H1 (cell line): ENCODE data around the gene NCOA5. TPM values are rescaled to one million over a fixed set of nuclear protein-coding genes. Genes with fewer than 3 reads are reported as not detected.

Source experiments
- CTCF ChIA-PET: fragments of 300-600 bp; sonication (Branson Sonifier 250); formaldehyde crosslinking; loops from one replicate; lab custom pipeline; 2021; ENCODE audit not compliant: partially characterized antibody; lab: Charles Lee
- POLR2A ChIA-PET: fragments of 300-600 bp; sonication (Branson Sonifier 250); formaldehyde crosslinking; loops from one replicate; lab custom pipeline; 2021; ENCODE audit warnings: inconsistent platforms; ENCODE audit not compliant: partially characterized antibody; lab: Charles Lee
- DNase-seq, 2 experiments: peaks; one replicate each; pipeline versions ENCODE4 v3.0.0 to v3.0.0-alpha.2; 2010 to 2022; ENCODE audit warnings: low spot score in 2 of 2, low read depth in 1 of 2, mixed read lengths in 1 of 2
- FAIRE-seq: peaks from 2 replicates; lab custom pipeline; 2011; peaks lifted over from hg19 to GRCh38; lab: Jason Lieb, UNC
- H2AFZ ChIP-seq: 2 replicates; pipeline ENCODE4 v1.8.1; 2012; ENCODE audit warnings: low read length, inconsistent platforms
- H2AK5ac ChIP-seq: 2 replicates; pipeline ENCODE4 v1.6.1; 2013; ENCODE audit warnings: low read depth, low read length
- H2BK120ac ChIP-seq: replicated peaks from 2 replicates; pipeline ENCODE3; 2013; ENCODE audit warnings: low read depth, low read length, inconsistent platforms
- H2BK12ac ChIP-seq: 2 replicates; pipeline ENCODE4 v1.6.1; 2013; ENCODE audit warnings: low read depth, low read length
- H2BK15ac ChIP-seq: 2 replicates; pipeline ENCODE4 v1.6.1; 2013; ENCODE audit warnings: low read length
- H2BK20ac ChIP-seq: 2 replicates; pipeline ENCODE4 v1.6.1; 2013; ENCODE audit warnings: low read length
- H2BK5ac ChIP-seq: 2 replicates; pipeline ENCODE4 v1.6.1; 2013; ENCODE audit warnings: low read depth, low read length
- H3K14ac ChIP-seq: 2 replicates; pipeline ENCODE4 v1.6.1; 2013; ENCODE audit warnings: inconsistent platforms; ENCODE audit not compliant: insufficient read length
- H3K18ac ChIP-seq: 2 replicates; pipeline ENCODE4 v1.6.1; 2013; ENCODE audit warnings: low read length; ENCODE audit errors: extremely low read depth
- H3K23ac ChIP-seq: 2 replicates; pipeline ENCODE4 v1.6.1; 2013; ENCODE audit warnings: inconsistent platforms; ENCODE audit not compliant: insufficient read length
- H3K23me2 ChIP-seq: 2 replicates; pipeline ENCODE4 v1.6.1; 2013; ENCODE audit warnings: low read depth, low read length
- H3K27ac ChIP-seq: 2 replicates; pipeline ENCODE4 v1.6.1; 2011; ENCODE audit warnings: low read depth, low read length, inconsistent platforms
- H3K27me3 ChIP-seq, 4 experiments: replicated peaks in 1 of 4; 1 replicate in 1 of 4; 2 replicates in 3 of 4; pipeline versions ENCODE4 v1.6.1 to v1.8.1; 2011 to 2013; ENCODE audit warnings: low read length in 3 of 4, mild to moderate bottlenecking in 3 of 4, inconsistent platforms in 2 of 4, mixed read lengths in 2 of 4, moderate library complexity in 1 of 4; ENCODE audit not compliant: control insufficient read depth in 3 of 4, insufficient read depth in 3 of 4; ENCODE audit errors: extremely low read depth in 1 of 4
- H3K36me3 ChIP-seq, 4 experiments: 2 replicates each; pipeline versions ENCODE4 v1.6.1 to v1.8.1; 2011 to 2013; ENCODE audit warnings: mild to moderate bottlenecking in 4 of 4, low read length in 3 of 4, moderate library complexity in 2 of 4, control low read depth in 1 of 4, inconsistent platforms in 1 of 4; ENCODE audit not compliant: insufficient read depth in 4 of 4, control insufficient read depth in 2 of 4
- H3K4ac ChIP-seq: replicated peaks from 2 replicates; pipeline ENCODE3; 2013; ENCODE audit warnings: low read length, low read depth, mixed read lengths, inconsistent platforms; ENCODE audit not compliant: insufficient read length
- H3K4me1 ChIP-seq, 4 experiments: replicated peaks in 1 of 4; 1 replicate in 1 of 4; 2 replicates in 3 of 4; pipeline versions ENCODE4 v1.6.1 to v1.8.1; 2011 to 2013; ENCODE audit warnings: low read length in 3 of 4, inconsistent platforms in 2 of 4, mixed read lengths in 1 of 4; ENCODE audit not compliant: insufficient read depth in 4 of 4, control insufficient read depth in 3 of 4
- H3K4me2 ChIP-seq, 2 experiments: 2 replicates each; pipeline versions ENCODE4 v1.6.1 to v1.8.1; 2011 to 2013; ENCODE audit warnings: low read depth in 2 of 2, low read length in 2 of 2, control low read depth in 1 of 2, inconsistent platforms in 1 of 2, mild to moderate bottlenecking in 1 of 2; ENCODE audit not compliant: insufficient read depth in 1 of 2
- H3K4me3 ChIP-seq, 4 experiments: fragments of 200-600, 300-600 bp in 1 of 4; sonication (generic), shearing (Covaris generic), sonication (Bioruptor Twin) in 1 of 4; 2 replicates each; pipeline versions ENCODE4 v1.5.1 to v1.8.1; 2011 to 2016; ENCODE audit warnings: low read length in 4 of 4, low read depth in 3 of 4, control low read depth in 2 of 4, inconsistent platforms in 2 of 4, mild to moderate bottlenecking in 2 of 4, mixed read lengths in 1 of 4, moderate library complexity in 1 of 4; ENCODE audit not compliant: insufficient read depth in 2 of 4; ENCODE audit errors: extremely low read depth in 1 of 4
- H3K56ac ChIP-seq: replicated peaks from 2 replicates; pipeline ENCODE3; 2013; ENCODE audit warnings: low read depth, mild to moderate bottlenecking, mixed read lengths, low read length, inconsistent platforms; ENCODE audit not compliant: insufficient read length
- H3K79me1 ChIP-seq: 2 replicates; pipeline ENCODE4 v1.6.1; 2013; ENCODE audit warnings: low read depth, low read length, control low read depth
- H3K79me2 ChIP-seq, 2 experiments: 2 replicates each; pipeline versions ENCODE4 v1.6.1 to v1.8.1; 2012 to 2013; ENCODE audit warnings: low read length in 2 of 2, mild to moderate bottlenecking in 2 of 2, inconsistent platforms in 1 of 2; ENCODE audit not compliant: insufficient read depth in 2 of 2, control insufficient read depth in 1 of 2
- H3K9ac ChIP-seq, 4 experiments: replicated peaks in 1 of 4; 1 replicate in 1 of 4; 2 replicates in 3 of 4; pipeline versions ENCODE4 v1.6.1 to v1.8.1; 2011 to 2013; ENCODE audit warnings: low read depth in 3 of 4, low read length in 3 of 4, control low read depth in 2 of 4, mild to moderate bottlenecking in 2 of 4, moderate library complexity in 2 of 4, inconsistent platforms in 1 of 4; ENCODE audit errors: extremely low read depth in 1 of 4
- H3K9me3 ChIP-seq, 2 experiments: 2 replicates each; pipeline versions ENCODE4 v1.6.1 to v1.8.1; 2012 to 2013; ENCODE audit warnings: mild to moderate bottlenecking in 2 of 2, moderate library complexity in 2 of 2, control low read depth in 1 of 2, inconsistent platforms in 1 of 2, low read depth in 1 of 2, low read length in 1 of 2, mixed read lengths in 1 of 2; ENCODE audit not compliant: insufficient read depth in 2 of 2
- H4K20me1 ChIP-seq, 2 experiments: replicated peaks in 1 of 2; 2 replicates each; pipeline versions ENCODE3 to v1.8.1; 2011 to 2013; ENCODE audit warnings: inconsistent platforms in 2 of 2, low read length in 2 of 2, mild to moderate bottlenecking in 1 of 2; ENCODE audit not compliant: insufficient read depth in 2 of 2, control insufficient read depth in 1 of 2
- H4K5ac ChIP-seq: 2 replicates; pipeline ENCODE4 v1.6.1; 2013; ENCODE audit warnings: low read length, low read depth, mixed read lengths, inconsistent platforms; ENCODE audit not compliant: insufficient read length
- H4K8ac ChIP-seq: 2 replicates; pipeline ENCODE4 v1.8.0; 2013; ENCODE audit warnings: mild to moderate bottlenecking, moderate library complexity, low read length, inconsistent platforms; ENCODE audit not compliant: insufficient read depth; ENCODE audit errors: extremely low read depth
- H4K91ac ChIP-seq: replicated peaks from 2 replicates; pipeline ENCODE3; 2013; ENCODE audit warnings: low read length, mixed read lengths, inconsistent platforms; ENCODE audit not compliant: insufficient read length
- BACH1 ChIP-seq: IDR thresholded peaks from 2 replicates; pipeline ENCODE4 v1.6.1; 2012; ENCODE audit warnings: low read length, improper control_type of control experiment
- FOSL1 ChIP-seq: IDR thresholded peaks from 2 replicates; pipeline ENCODE4 v1.6.1; 2011; ENCODE audit warnings: mild to moderate bottlenecking, low read depth, low read length, moderate library complexity; ENCODE audit not compliant: insufficient read depth
- MAX ChIP-seq: IDR thresholded peaks from 2 replicates; pipeline ENCODE4 v1.6.1; 2012; ENCODE audit warnings: inconsistent platforms
- POLR2AphosphoS5 ChIP-seq: IDR thresholded peaks from 2 replicates; pipeline ENCODE4 v1.6.1; 2011; ENCODE audit warnings: low read depth, low read length
- RAD21 ChIP-seq, 2 experiments: IDR thresholded peaks in 1 of 2; conservative IDR thresholded peaks in 1 of 2; 2 replicates each; pipeline ENCODE4 v1.6.1; 2011; ENCODE audit warnings: low read depth in 2 of 2, low read length in 2 of 2, improper control_type of control experiment in 1 of 2, inconsistent platforms in 1 of 2, mild to moderate bottlenecking in 1 of 2, moderate library complexity in 1 of 2
- RBBP5 ChIP-seq: IDR thresholded peaks from 2 replicates; pipeline ENCODE4 v1.7.1; 2012; ENCODE audit warnings: low read depth, mild to moderate bottlenecking, inconsistent platforms, low read length, moderate library complexity, borderline replicate concordance
- RFX5 ChIP-seq: IDR thresholded peaks from 2 replicates; pipeline ENCODE4 v1.6.1; 2011; ENCODE audit warnings: low read depth, low read length, improper control_type of control experiment, borderline replicate concordance
- RXRA ChIP-seq: IDR thresholded peaks from 2 replicates; pipeline ENCODE4 v1.6.1; 2011; ENCODE audit warnings: low read depth, mild to moderate bottlenecking, low read length, moderate library complexity; ENCODE audit not compliant: insufficient read depth
- SAP30 ChIP-seq: fragments of 300-600 bp; sonication (generic); IDR thresholded peaks from 2 replicates; pipeline ENCODE4 v1.7.1; 2012; ENCODE audit warnings: low read length, moderate library complexity, mild to moderate bottlenecking, inconsistent platforms; ENCODE audit not compliant: insufficient read depth, insufficient replicate concordance
- SIRT6 ChIP-seq: IDR thresholded peaks from one replicate; pipeline ENCODE4 v1.7.1; 2012; ENCODE audit warnings: low read length, inconsistent platforms
- SP1 ChIP-seq: IDR thresholded peaks from 2 replicates; pipeline ENCODE4 v1.6.1; 2011; ENCODE audit warnings: low read depth, low read length
- SP2 ChIP-seq: IDR thresholded peaks from 2 replicates; pipeline ENCODE4 v1.6.1; 2012; ENCODE audit warnings: mild to moderate bottlenecking, low read length, inconsistent platforms
- SP4 ChIP-seq: IDR thresholded peaks from 2 replicates; pipeline ENCODE4 v1.6.1; 2012; ENCODE audit warnings: low read length, inconsistent platforms
- ZNF274 ChIP-seq: IDR thresholded peaks from 2 replicates; pipeline ENCODE4 v1.7.0; 2012; ENCODE audit warnings: low read length, borderline replicate concordance; ENCODE audit errors: extremely low read depth
- WGBS, 2 experiments: shearing (Covaris generic) in 1 of 2; methylation state at CpG; one replicate each; pipeline versions ENCODE4 v1.1.6 to v1.1.7; 2013 to 2015; ENCODE audit warnings: low lambda C conversion rate in 2 of 2, mixed read lengths in 2 of 2, inconsistent platforms in 1 of 2, low coverage in 1 of 2, missing lambda C conversion rate in 1 of 2; ENCODE audit not compliant: insufficient replicate concordance in 2 of 2, insufficient coverage in 1 of 2, insufficient read length in 1 of 2; ENCODE audit errors: extremely low coverage in 1 of 2, missing lambda C conversion rate in 1 of 2; 5-methylcytosine and 5-hydroxymethylcytosine counted together
- polyA plus RNA-seq, 7 experiments: library from polyadenylated mRNA; depleted of rRNA in 3 of 7; stranded (reverse) in 5 of 7; unstranded in 2 of 7; fragments of >200 nt in 5 of 7; fragments of 200-250 nt in 2 of 7; gene quantifications; 1 replicate in 5 of 7; 2 replicates in 1 of 7; 4 replicates in 1 of 7; pipeline versions ENCODE4 v1.2.1 to v1.2.3, GENCODE V29; 2011 to 2013; ENCODE audit warnings: missing spikeins in 2 of 7, mixed read lengths in 2 of 7
- total RNA-seq: library from RNA; stranded (reverse); fragmentation: NEBNext Ultra II Directional; extraction: Animal tissue kit (Norgen Biotek cat#: 25700); gene quantifications from 2 replicates; pipeline ENCODE4 v1.2.1, GENCODE V29; 2021

Gene NCOA5
- total and polyA plus RNA-seq, 2 of the 8 experiments (the other 6 are each of a cell fraction or from before 2014, with no cell fraction given), result 20.4 to 29.0 TPM

DNA sequence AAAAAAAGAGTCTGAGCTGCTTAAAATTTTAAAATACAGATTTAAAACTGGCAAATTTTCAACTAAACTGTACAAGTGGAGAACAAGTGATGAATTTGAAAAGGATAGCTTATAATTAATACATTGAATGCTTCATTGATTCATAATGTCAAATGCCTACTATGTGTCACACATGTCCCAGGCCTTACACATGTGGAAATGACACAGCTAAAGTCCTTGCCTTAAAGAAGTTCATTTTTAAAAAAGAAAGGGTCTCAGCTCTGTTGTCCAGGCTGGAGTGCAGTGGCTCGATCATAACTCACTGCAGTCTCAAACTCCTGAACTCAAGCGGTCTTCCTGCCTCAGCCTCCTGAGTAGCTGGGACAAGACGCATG is 5.0 kb downstream of the NCOA5 start:
- ChIA-PET POLR2A (interaction anchor here (0.6 to 3.0 kb wide), 5 partner anchors 11 to 1596 kb away, joined by 3 to 8 read pairs (median 3); no protein-coding TSS in a partner anchor), CTCF (interaction anchor here (0.5 to 1.2 kb wide), 6 partner anchors 10 to 88 kb away, joined by 3 to 5 read pairs (median 3); no protein-coding TSS in a partner anchor)
- no peak overlapping the region for H4K8ac ChIP-seq
- no peak overlapping the region for H3K56ac ChIP-seq
- no peak overlapping the region for H3K23ac ChIP-seq
- H2AFZ ChIP-seq, result no peak overlapping the region
- H2BK15ac ChIP-seq, result no peak overlapping the region
- 100% methylated on average over 3 of the region's 3 CpGs; no CpG with 5 or more reads in 1 of the 2 experiments for WGBS, 2 experiments
- H3K9ac ChIP-seq, result no peak overlapping the region
- peaks cover 17 to 93% of the 10 kb centered on the region in 2 experiments for H3K79me2 ChIP-seq
- no peak overlapping the region for H3K27ac ChIP-seq
- no peak overlapping the region for H2AK5ac ChIP-seq
- peaks cover 5% of the 10 kb centered on the region; the same call in 1 of the 2 replicates for H3K79me1 ChIP-seq
- H3K4me1 ChIP-seq, result peaks cover 0 to 6% (median 2%) of the 10 kb centered on the region in 4 experiments; a peak in 4 of 7 replicates
- H3K36me3 ChIP-seq, result no peaks in the 10 kb centered on the region
- H3K9me3 ChIP-seq, result no peaks in the 10 kb centered on the region
- no peak overlapping the region for H4K5ac ChIP-seq
- peaks cover 13 to 16% of the 10 kb centered on the region in 2 experiments for H4K20me1 ChIP-seq
- no peak overlapping the region for H2BK12ac ChIP-seq
- H3K23me2 ChIP-seq, result no peaks in the 10 kb centered on the region; the same call in 1 of the 2 replicates
- H3K4ac ChIP-seq, result no peak overlapping the region
- no peak overlapping the region for H3K4me2 ChIP-seq
- H3K18ac ChIP-seq, result no peak overlapping the region
- DNase-seq, result no peak
- H4K91ac ChIP-seq, result no peak overlapping the region
- no peaks in the 10 kb centered on the region for H3K27me3 ChIP-seq
- H2BK5ac ChIP-seq, result no peak overlapping the region
- no peak for FAIRE-seq
- no peak overlapping the region for H3K14ac ChIP-seq
- H2BK20ac ChIP-seq, result no peak overlapping the region; the same call in 1 of the 2 replicates
- no peak overlapping the region for H3K4me3 ChIP-seq
- H2BK120ac ChIP-seq, result no peak overlapping the region
- TF ChIP-seq BACH1 (no peak), POLR2AphosphoS5 (no peak), RXRA (no peak), RAD21 (IDR thresholded peaks at IDR 0.05 in 1 of 2, conservative IDR thresholded peaks at IDR 0.05 in 1 of 2; ENCODE audit: low read depth in 2 of 2, low read length in 2 of 2) (no peak), FOSL1 (no peak), SAP30 (no peak), ZNF274 (no peak), MAX (no peak), SIRT6 (no peak), SP4 (no peak), RBBP5 (no peak), SP1 (no peak), RFX5 (no peak), SP2 (no peak)
